SU-DHL-6 (cell line): ENCODE results near the gene DTYMK.

Source experiments
- CTCF ChIP-seq: fragments of 200-600 bp; sonication (generic); IDR thresholded peaks from one replicate; pipeline ENCODE4 v1.5.1; 2017; ENCODE audit warnings: antibody characterized with exemption, mild to moderate bottlenecking, low read length, moderate library complexity; ENCODE audit not compliant: insufficient read depth, poor library complexity, severe bottlenecking
- EZH2phosphoT487 ChIP-seq: fragments of 200-600 bp; sonication (generic), shearing (Covaris generic); conservative IDR thresholded peaks from 2 replicates; pipeline ENCODE4 v1.6.1; 2018; ENCODE audit warnings: mild to moderate bottlenecking, antibody characterized with exemption, low read length, moderate library complexity, mixed read lengths

GRCh38 chr2:241690202-241690717, 3.6 kb upstream of the DTYMK start:
- no peak for TF ChIP-seq CTCF
- no peak for TF ChIP-seq EZH2phosphoT487
